Stimulated activated CD8-positive, alpha-beta memory T cell treated with anti-CD3 and anti-CD28 coated beads, Interleukin-4, amount 100 ng/mL, for 24 hours (primary cell): ENCODE results near the gene GPATCH4.
A peak's percentile ranks its signal among the peaks of the same experiment; 100 is the strongest.
"Not testable (repeated sequence)": the region's sequence is repeated elsewhere in the genome, so short reads cannot be mapped to it uniquely, and the experiment has no call there.

Experiments used
- DNase-seq: peaks from one replicate; pipeline ENCODE4 v3.0.0-alpha.2; 2020; ENCODE audit warnings: low read depth

The GPATCH4 gene

GRCh38 chr1:156596426-156596825, 4.9 kb downstream of the GPATCH4 start:
- DNase-seq: no peak

DNA sequence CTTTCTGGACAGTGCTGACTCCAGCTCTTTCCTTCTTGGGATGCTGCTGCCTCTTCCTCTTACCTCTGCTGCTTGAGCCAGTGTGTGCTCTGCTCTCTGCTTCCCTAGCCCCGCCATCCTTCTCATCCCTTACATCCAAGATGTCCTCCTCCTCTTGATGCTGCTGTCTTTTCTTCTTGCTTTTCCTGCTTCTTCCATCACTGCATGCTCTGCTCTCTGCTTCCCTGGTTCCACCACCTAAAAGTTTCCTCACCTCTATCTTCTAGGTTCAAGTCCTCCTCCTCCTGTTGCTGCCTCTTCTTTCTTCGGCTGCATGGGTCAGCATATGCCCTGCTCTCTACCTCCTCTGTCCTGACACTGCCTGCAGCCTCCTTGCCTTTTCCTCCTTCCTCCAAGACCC, 6.3 kb downstream of the GPATCH4 start:
- DNase-seq: no peak

DNA sequence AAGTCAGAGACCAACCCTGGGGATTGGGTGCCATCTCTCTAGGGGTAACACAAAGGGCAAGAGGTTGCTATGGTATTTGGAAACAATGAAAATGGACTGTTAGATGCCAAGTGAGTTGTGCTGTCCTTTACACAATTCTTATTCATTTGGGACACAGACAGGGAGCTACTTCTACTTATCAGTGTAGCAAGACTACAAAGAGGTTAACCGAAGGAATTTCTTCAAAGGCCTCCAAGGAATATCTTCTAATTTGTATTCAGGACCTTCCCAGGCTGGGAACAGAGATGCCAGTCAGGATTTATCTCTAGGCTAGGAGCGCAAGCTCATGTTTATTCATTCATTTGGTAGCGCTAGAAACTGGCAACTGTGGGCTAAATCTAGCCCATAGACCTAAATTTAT, 7.1 kb downstream of the GPATCH4 start:
- no peak for DNase-seq

GRCh38 chr1:156593661-156593989, 7.7 kb downstream of the GPATCH4 start:
- no peak for DNase-seq

- DNase-seq: no peak
Observed at GRCh38 chr1:156592910-156593660, 8.2 kb downstream of the GPATCH4 start.

DNA sequence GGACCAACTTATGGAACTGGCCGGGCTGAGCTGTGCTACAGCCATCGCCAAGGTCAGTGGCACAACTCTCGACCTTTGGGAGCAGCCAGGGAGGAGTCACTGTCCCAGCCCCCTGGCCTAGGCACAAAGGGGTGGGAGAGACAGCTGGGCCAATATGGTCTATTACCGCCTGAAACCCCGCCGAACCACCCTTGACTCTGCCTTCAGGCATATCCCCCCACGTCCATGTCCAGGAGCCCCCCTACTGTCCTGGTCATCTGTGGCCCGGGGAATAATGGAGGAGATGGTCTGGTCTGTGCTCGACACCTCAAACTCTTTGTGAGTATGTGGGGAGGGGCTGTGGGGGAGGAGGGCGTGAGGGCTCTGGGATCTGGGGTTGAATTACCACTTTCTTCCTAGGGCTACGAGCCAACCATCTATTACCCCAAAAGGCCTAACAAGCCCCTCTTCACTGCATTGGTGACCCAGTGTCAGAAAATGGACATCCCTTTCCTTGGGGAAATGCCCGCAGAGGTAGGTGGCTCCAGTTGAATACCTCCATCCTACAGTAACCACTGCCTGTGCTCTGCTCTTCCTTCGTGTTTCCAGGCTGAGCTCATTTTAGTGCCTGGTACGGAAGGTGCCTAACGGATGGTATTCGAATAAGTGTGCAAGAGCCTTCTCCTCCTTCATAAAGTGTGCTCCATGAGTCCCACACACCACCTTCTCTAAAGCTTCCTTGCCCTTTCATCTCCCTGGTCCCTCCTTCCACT, 8.9 kb downstream of the GPATCH4 start:
- DNase-seq: no peak

DNA sequence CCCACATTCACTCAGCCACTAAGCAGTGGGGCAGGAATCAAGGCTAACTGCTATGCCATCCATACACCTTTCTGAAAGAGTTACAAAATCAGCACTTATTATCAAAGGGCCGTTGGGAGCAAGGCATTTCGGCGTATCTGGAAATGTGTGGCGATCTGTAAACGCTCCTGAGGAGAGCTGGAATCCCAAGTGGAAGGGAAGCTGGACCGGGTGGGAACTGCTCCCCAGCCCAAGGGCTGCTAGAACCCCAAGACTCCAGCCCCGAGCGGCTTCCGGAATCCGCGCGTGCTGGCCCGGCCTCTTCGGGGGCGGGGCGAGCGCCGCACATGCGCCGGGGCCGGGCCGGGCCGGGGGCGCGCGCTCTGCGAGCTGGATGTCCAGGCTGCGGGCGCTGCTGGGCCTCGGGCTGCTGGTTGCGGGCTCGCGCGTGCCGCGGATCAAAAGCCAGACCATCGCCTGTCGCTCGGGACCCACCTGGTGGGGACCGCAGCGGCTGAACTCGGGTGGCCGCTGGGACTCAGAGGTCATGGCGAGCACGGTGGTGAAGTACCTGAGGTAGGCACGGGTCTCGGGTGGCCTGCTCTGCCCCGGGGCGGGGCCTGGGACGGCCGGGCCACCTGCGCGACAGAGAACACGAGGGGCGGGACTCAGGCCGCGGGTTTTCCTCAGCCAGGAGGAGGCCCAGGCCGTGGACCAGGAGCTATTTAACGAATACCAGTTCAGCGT, 9.7 kb downstream of the GPATCH4 start, which contains the start of gene NAXE:
Gene NAXE, plus strand, starts transcription at position 345 of the 726 bp plus-strand sequence. Its CDS starts 29 bp downstream, at position 374.
- DNase-seq: peak; percentile 57

- no peak for DNase-seq
Observed at GRCh38 chr1:156591181-156591431, 10.2 kb downstream of the GPATCH4 start.

GRCh38 chr1:156590326-156591180, 10.7 kb downstream of the GPATCH4 start:
- DNase-seq: no peak

DNA sequence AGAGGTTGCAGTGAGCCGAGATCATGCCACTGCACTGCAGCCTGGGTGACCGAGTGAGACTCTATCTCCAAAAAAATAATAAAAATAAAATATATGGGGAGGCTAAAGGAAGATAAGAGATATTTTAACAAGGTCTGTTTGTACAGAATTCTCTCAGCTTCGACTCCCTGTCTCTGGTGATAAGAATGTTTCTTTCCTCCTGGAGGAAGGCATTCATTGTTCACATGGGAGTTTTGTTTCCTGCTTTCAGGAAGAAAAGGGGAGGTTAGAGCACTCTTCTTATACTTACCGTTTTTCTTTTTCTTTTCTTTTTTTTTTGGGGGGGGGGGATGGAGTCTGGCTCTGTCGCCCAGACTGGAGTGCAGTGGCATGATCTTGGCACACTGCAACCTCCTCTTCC, 11.7 kb downstream of the GPATCH4 start:
- no peak for DNase-seq

- DNase-seq: not testable (repeated sequence)
Observed at GRCh38 chr1:156587927-156588326, 13.4 kb downstream of the GPATCH4 start.

DNA sequence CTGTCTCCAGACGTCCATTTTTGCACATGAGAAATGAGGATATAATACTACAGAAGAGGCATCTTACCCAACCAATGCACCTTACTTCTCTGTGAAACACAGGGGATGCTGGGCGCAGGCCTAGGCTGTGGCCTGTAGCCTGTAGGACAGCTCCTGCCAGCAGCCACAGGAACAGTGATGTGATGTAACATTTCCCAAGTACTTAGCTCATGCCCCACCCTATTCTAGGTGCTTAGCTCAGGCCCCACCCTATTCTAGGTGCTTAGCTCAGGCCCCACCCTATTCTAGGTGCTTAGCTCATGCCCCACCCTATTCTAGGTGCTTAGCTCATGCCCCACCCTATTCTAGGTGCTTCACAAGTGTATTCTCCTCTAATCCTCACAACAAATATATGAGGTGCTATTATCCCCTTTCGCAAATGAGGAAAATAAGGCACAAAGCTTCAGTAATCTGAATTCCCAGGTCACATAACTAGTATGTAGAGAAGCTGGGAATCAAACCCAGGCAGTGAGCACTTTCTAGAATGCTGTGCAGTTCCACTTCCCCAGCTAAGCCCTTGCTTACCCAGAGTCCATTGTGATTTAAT, 14.3 kb downstream of the GPATCH4 start:
- DNase-seq: no peak

DNA sequence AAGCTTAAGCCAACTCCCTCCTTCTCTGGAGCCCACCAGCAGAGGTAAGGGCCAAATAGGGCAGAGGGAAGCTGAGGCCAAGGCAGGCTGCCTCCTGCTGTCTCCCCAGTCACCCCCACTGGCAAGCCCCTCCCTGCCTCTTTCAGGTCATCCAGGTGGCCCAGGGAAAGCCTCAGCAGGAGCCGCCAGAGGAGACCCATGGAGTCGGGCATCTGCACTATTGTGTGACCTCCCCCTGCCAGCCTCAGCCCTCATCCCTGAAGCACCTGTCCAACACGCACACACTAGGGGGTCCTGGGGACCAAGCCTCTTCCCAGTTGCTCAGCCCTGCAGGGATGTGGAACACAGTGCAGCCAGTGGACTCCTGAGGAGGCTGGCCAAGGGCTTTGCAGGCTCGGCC, 15.0 kb downstream of the GPATCH4 start:
- no peak for DNase-seq

DNA sequence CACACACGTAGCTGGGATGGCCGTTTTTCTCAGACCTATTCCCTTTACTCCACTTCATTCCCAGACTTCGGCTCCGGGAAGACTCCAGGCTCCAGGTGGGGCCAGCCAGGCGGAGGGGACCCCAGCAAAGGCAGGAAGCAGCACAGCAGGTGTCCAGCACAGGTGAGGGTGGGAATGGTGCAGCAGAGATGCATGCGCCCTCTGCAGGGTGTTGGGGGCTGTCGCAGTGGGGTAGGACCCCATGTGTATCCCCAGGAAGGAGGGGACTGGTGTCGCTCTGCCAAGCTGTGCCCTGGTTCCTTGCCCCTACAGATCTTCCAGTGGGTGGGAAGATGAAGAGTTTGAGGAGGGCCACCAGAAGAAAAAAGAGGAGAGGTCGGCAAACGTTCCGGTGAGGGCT, 16.5 kb downstream of the GPATCH4 start:
- DNase-seq: no peak

DNA sequence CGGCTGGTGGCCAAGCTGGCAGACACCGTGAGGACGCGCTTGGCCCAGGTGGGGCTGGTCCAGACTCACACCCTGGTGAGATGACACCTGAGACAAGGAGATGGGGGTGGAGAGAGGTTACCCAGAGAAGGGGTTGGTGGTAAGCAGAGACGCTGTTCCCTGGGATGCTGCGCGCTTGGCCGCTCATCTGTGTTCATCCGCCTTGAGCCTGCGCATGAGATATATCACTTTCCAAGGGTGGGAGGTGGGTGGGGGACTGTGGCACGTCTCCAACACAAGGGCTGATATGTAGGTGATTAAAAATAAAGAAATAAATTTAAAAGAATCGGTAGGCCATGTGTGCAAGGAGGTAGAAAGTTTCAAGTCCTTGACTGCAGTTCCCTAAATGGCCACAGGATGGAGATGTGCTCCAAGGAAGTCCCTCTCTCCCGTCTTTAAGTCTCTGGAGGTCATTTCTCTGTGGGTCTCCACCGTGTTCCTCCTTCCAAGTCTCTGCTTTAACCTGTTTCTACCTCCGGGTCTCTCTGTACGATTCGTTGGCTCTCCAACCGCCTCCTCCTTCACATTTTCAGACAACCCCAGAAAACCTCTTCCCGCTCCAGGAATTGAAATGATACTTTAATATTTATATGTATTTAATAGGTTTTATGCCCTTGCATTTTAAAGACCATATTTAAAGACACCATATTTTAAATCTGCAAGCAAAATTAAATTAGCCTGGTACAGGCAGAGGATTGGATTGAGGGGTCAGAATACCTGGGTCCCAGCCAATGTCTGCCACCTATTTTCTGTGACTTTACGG, 17.3 kb downstream of the GPATCH4 start:
- DNase-seq: peak; percentile 49

- no peak for DNase-seq
Observed at GRCh38 chr1:156582388-156583017, 18.8 kb downstream of the GPATCH4 start.

- peak; percentile 55 for DNase-seq
Observed at GRCh38 chr1:156581661-156582387, 19.5 kb downstream of the GPATCH4 start.

GRCh38 chr1:156579472-156579871, 21.8 kb downstream of the GPATCH4 start, which contains the start of gene TTC24:
TSS of gene TTC24 (plus strand) at chr1:156579723. CDS start at chr1:156581365, 1,642 bp downstream.
- no peak for DNase-seq

DNA sequence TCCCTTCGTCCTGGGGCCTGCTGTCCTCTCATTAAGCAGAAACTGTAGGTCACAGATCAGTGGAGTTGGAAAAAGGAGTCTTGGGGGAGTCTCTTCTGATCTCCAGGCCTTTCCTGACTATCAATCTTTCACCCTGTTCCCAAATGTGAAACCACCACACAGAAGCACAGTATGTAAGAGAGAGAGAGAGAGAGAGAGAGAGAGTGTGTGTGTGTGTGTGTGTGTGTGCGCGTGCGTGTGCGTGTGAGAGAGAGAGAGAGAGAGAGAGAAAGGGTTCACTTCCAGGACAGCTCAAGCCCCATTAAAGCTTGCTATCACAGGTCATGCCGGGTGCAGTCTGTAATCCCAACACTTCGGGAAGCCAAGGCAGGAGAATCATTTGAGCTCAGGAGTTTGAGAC, 23.2 kb downstream of the GPATCH4 start:
- DNase-seq: no peak

DNA sequence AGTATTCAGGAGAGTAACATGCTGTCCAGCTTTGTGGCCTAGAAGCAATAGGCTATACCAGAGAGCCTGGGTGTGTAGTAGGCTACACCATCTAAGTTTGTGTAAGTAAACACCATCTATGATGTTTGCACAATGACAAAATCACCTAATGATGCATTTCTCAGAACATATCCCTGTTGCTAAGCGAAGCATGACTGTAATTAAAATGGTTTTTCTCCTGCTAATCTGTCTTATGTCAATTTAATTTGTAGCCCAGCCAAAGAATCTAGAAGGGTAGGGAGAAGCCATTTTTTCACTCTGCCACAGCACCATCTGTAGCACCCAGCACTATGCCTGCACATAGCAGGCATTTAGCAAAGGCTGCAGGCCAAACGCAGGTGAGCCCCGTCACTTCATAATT, 23.7 kb downstream of the GPATCH4 start:
- no peak for DNase-seq
